ENCODE results near the gene GPR31.

Gene GPR31

DNA sequence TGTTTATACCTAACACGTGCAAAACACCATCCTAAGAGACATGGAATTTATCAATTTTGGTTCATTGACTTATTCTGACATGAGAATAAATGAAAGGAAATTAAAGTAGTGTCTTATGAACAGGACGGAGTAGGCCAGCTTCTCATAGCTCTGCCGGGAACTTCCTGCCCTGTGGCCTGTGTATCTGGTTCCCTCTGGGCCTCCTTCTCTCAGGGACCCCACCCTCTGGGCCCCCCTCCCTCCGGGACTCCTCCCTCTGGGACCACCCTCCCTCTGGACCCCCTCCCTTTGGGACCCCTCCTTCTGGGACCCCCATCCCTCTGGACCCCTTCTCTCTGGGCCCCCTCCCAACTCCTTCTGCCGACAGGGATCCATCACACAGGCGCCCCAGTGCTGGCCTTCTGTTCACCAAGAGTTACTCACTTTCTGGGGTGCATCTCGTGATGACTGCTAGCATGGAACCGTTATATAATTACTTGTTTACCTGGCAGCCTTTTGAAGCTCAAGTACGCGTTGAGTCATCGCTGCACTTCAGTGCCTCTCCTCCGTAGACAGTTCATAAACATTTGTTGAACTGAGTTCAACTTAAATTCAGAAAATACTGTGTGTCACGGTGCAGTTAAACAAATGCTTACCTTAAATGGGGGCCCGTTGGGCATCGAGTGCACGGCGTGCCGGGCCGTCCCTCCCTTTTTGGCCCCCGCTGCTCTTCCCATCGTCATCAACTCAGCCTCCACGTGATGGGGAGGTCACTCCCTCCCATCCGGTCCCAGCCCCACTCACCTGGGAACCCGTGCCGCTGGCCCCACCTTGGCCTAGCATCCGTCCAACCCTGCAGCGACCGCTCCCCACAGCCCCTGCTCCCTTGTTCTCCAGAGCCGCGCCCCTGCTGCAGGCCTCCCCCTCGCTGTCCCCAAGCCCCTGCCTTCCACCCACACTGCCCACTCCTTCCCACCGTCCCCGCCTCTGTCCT lies 26.8 kb downstream of the GPR31 start:
- Histone ChIP-seq H3K9me3 (ENCODE audit: low read depth, low read length) (no peaks in the 10 kb centered on the region), H3K9ac (ENCODE audit: insufficient read length) (no peak overlapping the region), H3K4me3 (no peak overlapping the region), H3K27ac (no peak overlapping the region), H3K36me3 (ENCODE audit: insufficient read depth, low read length) (no peaks in the 10 kb centered on the region)
- TF ChIP-seq EZH2 (IDR thresholded peaks at IDR 0.05), result no peak
- no peak for TF ChIP-seq FOXP2 (optimal IDR thresholded peaks at IDR 0.05; ENCODE audit: control extremely low read depth, extremely low read length, insufficient read depth)
- no peak for TF ChIP-seq POLR2AphosphoS5 (IDR thresholded peaks at IDR 0.05; ENCODE audit: borderline replicate concordance, low read depth, low read length)
- DNase-seq (ENCODE audit: low read depth, low spot score), result no peak

DNA sequence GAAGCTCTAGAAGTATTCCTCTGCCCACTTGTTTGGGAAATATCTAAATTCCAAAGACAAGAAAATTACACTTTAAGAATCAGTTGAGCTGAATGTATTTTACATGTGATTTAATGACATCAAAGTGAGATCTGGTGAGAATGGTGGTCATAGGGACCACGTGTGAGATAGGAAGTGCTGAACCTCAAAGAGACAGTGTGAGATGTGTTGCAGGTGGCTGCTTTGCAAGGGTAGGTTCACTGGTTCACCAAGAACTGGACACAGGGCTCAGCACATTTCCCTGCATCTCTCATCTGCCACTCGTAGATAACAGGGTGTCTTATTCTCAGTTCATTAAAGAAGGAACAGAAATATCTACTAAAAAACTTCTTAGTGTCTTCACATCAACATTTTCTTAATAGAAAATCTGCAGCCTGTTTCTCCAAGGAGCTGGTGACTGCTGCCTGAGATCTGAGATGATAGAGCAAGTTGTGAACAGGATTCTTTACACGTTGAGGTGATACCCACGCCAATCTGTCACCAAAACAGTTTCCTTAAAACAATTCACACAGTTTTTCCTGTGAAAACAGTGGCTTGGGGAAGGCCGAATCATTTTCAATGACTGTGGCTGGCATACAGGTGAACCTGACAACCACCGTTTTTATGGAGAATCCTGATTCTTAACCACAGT lies 27.6 kb downstream of the GPR31 start:
- no peaks in the 10 kb centered on the region for H3K9me3 ChIP-seq (ENCODE audit: low read depth, low read length)
- TF ChIP-seq POLR2AphosphoS5 (IDR thresholded peaks at IDR 0.05; ENCODE audit: borderline replicate concordance, low read depth, low read length) (no peak), FOXP2 (optimal IDR thresholded peaks at IDR 0.05; ENCODE audit: control extremely low read depth, extremely low read length, insufficient read depth) (no peak), EZH2 (IDR thresholded peaks at IDR 0.05) (no peak)
- DNase-seq (ENCODE audit: low read depth, low spot score), result no peak
- no peak overlapping the region for H3K4me3 ChIP-seq
- H3K36me3 ChIP-seq (ENCODE audit: insufficient read depth, low read length), result no peaks in the 10 kb centered on the region
- no peak overlapping the region for H3K27ac ChIP-seq
- no peak overlapping the region for H3K9ac ChIP-seq (ENCODE audit: insufficient read length)

GRCh38 chr6:167129562-167129961 lies 28.2 kb downstream of the GPR31 start:
- no peak overlapping the region for H3K4me3 ChIP-seq
- no peak for DNase-seq (ENCODE audit: low read depth, low spot score)
- TF ChIP-seq EZH2 (IDR thresholded peaks at IDR 0.05) (no peak), POLR2AphosphoS5 (IDR thresholded peaks at IDR 0.05; ENCODE audit: borderline replicate concordance, low read depth, low read length) (no peak), FOXP2 (optimal IDR thresholded peaks at IDR 0.05; ENCODE audit: control extremely low read depth, extremely low read length, insufficient read depth) (no peak)
- H3K9me3 ChIP-seq (ENCODE audit: low read depth, low read length), result no peaks in the 10 kb centered on the region
- H3K36me3 ChIP-seq (ENCODE audit: insufficient read depth, low read length), result no peaks in the 10 kb centered on the region
- H3K9ac ChIP-seq (ENCODE audit: insufficient read length), result no peak overlapping the region
- H3K27ac ChIP-seq, result no peak overlapping the region

DNA sequence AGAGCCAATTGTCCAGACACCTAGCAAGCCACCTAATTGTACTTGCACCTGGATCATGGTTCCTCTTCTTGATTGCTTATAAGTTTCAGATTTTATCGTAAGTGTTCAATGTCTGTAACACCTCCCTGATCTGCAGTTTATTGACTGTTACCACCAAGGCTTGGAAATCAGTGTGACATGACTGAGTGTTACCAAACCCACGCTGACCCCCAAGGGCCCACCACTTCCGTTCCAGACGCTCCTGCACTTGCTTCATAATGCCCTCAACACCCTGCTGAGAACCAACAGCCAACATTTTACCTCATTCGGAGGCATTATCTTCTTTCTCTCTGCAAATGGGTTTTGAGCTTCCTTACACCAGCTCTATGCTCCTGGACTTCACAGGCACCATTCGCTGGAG lies 28.6 kb downstream of the GPR31 start:
- no peaks in the 10 kb centered on the region for H3K9me3 ChIP-seq (ENCODE audit: low read depth, low read length)
- no peak overlapping the region for H3K27ac ChIP-seq
- no peaks in the 10 kb centered on the region for H3K36me3 ChIP-seq (ENCODE audit: insufficient read depth, low read length)
- H3K4me3 ChIP-seq, result no peak overlapping the region
- DNase-seq (ENCODE audit: low read depth, low spot score), result no peak
- no peak overlapping the region for H3K9ac ChIP-seq (ENCODE audit: insufficient read length)
- TF ChIP-seq EZH2 (IDR thresholded peaks at IDR 0.05) (no peak), POLR2AphosphoS5 (IDR thresholded peaks at IDR 0.05; ENCODE audit: borderline replicate concordance, low read depth, low read length) (no peak), FOXP2 (optimal IDR thresholded peaks at IDR 0.05; ENCODE audit: control extremely low read depth, extremely low read length, insufficient read depth) (no peak)

DNA sequence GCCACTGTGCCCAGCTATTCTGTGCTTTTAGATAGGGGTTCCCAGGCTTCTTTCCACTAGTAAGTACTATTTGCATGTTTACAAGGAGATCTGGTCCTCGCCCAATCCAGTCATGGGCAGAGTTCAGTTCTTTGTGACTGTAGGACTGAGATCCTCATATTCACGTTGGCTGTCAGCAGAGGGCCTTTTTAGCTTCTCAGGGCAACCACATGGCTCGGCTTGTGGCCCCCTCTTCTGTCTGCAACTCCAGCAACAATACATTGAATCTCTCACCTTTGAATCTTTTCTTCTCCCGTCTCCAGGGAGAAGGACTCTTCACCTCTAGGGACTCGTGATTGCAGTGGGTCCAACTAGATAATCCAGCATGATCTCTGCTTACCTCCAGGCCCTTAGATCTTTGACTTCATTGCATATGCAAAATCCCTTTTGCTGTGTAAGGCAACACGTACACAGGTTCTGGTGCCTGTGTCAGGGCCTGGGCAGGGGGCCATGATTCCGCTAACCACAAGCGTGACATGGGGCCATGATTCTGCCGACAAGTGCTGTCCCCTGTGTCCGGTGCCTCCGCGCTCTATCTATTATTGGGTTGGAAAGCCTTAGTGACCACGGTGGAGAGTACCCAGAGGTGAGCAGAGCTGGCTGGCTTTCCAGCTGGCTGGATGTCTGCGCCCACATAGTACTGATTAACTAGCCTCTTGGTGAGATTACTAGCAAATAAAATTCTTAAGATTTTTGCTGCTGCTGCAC lies 29.8 kb downstream of the GPR31 start:
- H3K27ac ChIP-seq, result no peak overlapping the region
- no peaks in the 10 kb centered on the region for H3K9me3 ChIP-seq (ENCODE audit: low read depth, low read length)
- H3K4me3 ChIP-seq, result no peak overlapping the region
- no peak overlapping the region for H3K9ac ChIP-seq (ENCODE audit: insufficient read length)
- no peak for TF ChIP-seq POLR2AphosphoS5 (IDR thresholded peaks at IDR 0.05; ENCODE audit: borderline replicate concordance, low read depth, low read length)
- TF ChIP-seq EZH2 (IDR thresholded peaks at IDR 0.05), result no peak
- TF ChIP-seq FOXP2 (optimal IDR thresholded peaks at IDR 0.05; ENCODE audit: control extremely low read depth, extremely low read length, insufficient read depth), result no peak
- DNase-seq (ENCODE audit: low read depth, low spot score), result no peak
- no peaks in the 10 kb centered on the region for H3K36me3 ChIP-seq (ENCODE audit: insufficient read depth, low read length)

DNA sequence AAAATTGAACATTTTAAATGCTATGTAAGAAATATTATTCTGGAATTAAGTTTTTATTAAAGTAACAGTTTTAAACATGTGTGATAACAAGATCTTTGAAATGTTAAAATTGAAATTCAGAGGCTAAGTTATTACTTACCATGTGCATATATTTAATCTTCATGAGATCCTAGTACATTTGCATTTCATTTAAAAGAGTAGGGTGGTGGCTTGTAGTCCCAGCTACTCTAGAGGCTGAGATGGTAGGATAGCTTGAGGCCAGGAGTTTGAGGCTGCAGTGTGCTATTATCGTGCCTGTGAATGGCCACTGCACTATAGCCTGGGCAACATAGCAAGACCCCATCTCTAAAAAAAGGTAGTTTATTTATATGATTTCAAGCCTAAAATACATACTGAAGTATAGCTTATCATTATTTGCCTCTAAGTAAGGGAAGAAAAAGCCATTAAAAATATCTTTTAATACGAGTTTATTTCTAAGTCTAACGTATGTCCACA lies 31.9 kb downstream of the GPR31 start:
- Histone ChIP-seq H3K9me3 (ENCODE audit: low read depth, low read length) (no peaks in the 10 kb centered on the region), H3K27ac (no peak overlapping the region), H3K36me3 (ENCODE audit: insufficient read depth, low read length) (no peaks in the 10 kb centered on the region), H3K9ac (ENCODE audit: insufficient read length) (no peak overlapping the region), H3K4me3 (no peak overlapping the region)
- DNase-seq (ENCODE audit: low read depth, low spot score), result no peak
- TF ChIP-seq POLR2AphosphoS5 (IDR thresholded peaks at IDR 0.05; ENCODE audit: borderline replicate concordance, low read depth, low read length), result no peak
- no peak for TF ChIP-seq FOXP2 (optimal IDR thresholded peaks at IDR 0.05; ENCODE audit: control extremely low read depth, extremely low read length, insufficient read depth)
- TF ChIP-seq EZH2 (IDR thresholded peaks at IDR 0.05), result no peak

- no peak overlapping the region for H3K27ac ChIP-seq
Observed at GRCh38 chr6:167125410-167125809, 32.4 kb downstream of the GPR31 start.

GRCh38 chr6:167124753-167125152 lies 33.0 kb downstream of the GPR31 start:
- Histone ChIP-seq H3K9ac (ENCODE audit: insufficient read length) (no peak overlapping the region), H3K9me3 (ENCODE audit: low read depth, low read length) (no peaks in the 10 kb centered on the region), H3K27ac (no peak overlapping the region), H3K36me3 (ENCODE audit: insufficient read depth, low read length) (no peaks in the 10 kb centered on the region), H3K4me3 (no peak overlapping the region)
- no peak for TF ChIP-seq FOXP2 (optimal IDR thresholded peaks at IDR 0.05; ENCODE audit: control extremely low read depth, extremely low read length, insufficient read depth)
- DNase-seq (ENCODE audit: low read depth, low spot score), result no peak

More at GRCh38 chr6:167125410-167125809, 32.4 kb downstream of the GPR31 start:
- TF ChIP-seq POLR2AphosphoS5 (IDR thresholded peaks at IDR 0.05; ENCODE audit: borderline replicate concordance, low read depth, low read length), result no peak
- TF ChIP-seq FOXP2 (optimal IDR thresholded peaks at IDR 0.05; ENCODE audit: control extremely low read depth, extremely low read length, insufficient read depth), result no peak
- no peak for TF ChIP-seq EZH2 (IDR thresholded peaks at IDR 0.05)
- H3K4me3 ChIP-seq, result no peak overlapping the region
- no peak overlapping the region for H3K9ac ChIP-seq (ENCODE audit: insufficient read length)
- no peaks in the 10 kb centered on the region for H3K36me3 ChIP-seq (ENCODE audit: insufficient read depth, low read length)
- no peaks in the 10 kb centered on the region for H3K9me3 ChIP-seq (ENCODE audit: low read depth, low read length)
- no peak for DNase-seq (ENCODE audit: low read depth, low spot score)
